ENCODE results near the gene REEP2.

- no peak for TF ChIP-seq CTCF (IDR thresholded peaks at IDR 0.05)
- no peak for TF ChIP-seq POLR2A (IDR thresholded peaks at IDR 0.05)
These were observed 9.9 kb downstream of the REEP2 start for GRCh38 chr5:138448481-138449398.
